Keratinocyte (primary cell): ENCODE measurements around the gene RAB29.

Experiments
- CTCF ChIP-seq, 3 experiments: IDR thresholded peaks in 1 of 3; conservative IDR thresholded peaks in 1 of 3; optimal IDR thresholded peaks in 1 of 3; 2 replicates in 2 of 3; 3 replicates in 1 of 3; pipeline versions ENCODE3 to v1.5.1; 2011; ENCODE audit warnings: low read length in 3 of 3, mild to moderate bottlenecking in 3 of 3, moderate library complexity in 2 of 3, control low read depth in 1 of 3, inconsistent platforms in 1 of 3; ENCODE audit not compliant: insufficient read depth in 2 of 3; ENCODE audit errors: extremely low read depth in 1 of 3
- EZH2 ChIP-seq: IDR thresholded peaks from one replicate; pipeline ENCODE4 v1.6.1; 2012; ENCODE audit warnings: inconsistent platforms, mild to moderate bottlenecking, low read length, moderate library complexity

GRCh38 chr1:205746757-205747412 is 28.4 kb downstream of the RAB29 start:
- TF ChIP-seq CTCF (optimal IDR thresholded peaks at IDR 0.05 in 1 of 3, IDR thresholded peaks at IDR 0.05 in 1 of 3, conservative IDR thresholded peaks at IDR 0.05 in 1 of 3; ENCODE audit: extremely low read depth in 1 of 3, insufficient read depth in 2 of 3, low read length in 3 of 3), result no peak
- TF ChIP-seq EZH2, result no peak
